ENCODE data around the gene URM1.
"Not testable (repeated sequence)": the region's sequence is repeated elsewhere in the genome, so short reads cannot be mapped to it uniquely, and the experiment has no call there.

Gene URM1

DNA sequence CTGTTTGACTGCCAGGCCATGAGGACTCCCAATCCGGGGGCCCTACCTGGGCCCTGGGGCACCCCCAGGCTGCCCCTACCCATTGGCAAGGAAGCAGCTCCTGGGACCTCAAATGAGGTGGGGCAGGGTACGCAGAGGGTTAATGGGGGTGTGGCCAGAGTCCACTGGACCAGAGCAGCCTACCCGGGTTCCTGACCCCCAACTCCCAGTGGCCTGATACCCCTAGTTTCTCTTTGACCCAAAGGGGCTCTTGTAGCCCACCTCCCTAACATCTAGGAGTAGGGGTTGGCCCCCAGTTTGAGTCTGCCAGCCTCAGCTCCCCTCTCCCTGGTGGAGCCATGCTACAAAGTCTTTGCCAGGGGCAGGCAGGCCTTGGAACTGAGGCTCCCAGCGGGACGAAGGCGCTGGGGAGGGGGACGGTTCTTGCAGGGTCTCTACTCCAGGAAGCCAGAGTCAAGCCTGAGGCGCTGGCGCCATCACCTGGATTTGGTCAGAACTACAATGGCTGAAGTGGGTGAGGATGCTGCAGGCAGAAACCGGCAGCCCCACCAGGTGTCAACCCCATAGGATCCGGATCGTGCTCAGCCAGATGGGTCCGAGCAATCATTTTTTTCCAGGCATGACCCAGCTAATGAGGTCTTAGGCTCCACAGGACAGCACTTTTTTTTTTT, 41.1 kb downstream of the URM1 start:
- DNase-seq, result peak; percentile 7

DNA sequence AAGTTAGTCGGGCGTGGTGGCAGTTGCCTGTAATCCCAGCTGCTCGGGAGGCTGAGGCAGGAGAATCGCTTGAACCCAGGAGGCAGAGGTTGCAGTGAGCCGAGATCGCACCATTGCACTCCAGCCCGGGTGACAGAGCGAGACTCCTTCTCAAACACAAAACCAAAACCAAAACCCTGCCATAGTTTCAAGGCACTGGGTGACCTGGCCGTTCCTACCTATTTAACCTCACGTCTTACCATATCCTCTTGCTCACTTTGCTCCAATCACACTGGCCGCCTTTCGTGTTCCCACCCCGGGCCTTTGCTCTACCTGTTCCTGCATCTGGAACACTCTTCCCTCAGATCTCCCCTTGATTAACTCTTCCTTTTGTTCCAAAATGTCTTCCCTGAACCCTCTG, 42.6 kb downstream of the URM1 start:
- not testable (repeated sequence) for DNase-seq

DNA sequence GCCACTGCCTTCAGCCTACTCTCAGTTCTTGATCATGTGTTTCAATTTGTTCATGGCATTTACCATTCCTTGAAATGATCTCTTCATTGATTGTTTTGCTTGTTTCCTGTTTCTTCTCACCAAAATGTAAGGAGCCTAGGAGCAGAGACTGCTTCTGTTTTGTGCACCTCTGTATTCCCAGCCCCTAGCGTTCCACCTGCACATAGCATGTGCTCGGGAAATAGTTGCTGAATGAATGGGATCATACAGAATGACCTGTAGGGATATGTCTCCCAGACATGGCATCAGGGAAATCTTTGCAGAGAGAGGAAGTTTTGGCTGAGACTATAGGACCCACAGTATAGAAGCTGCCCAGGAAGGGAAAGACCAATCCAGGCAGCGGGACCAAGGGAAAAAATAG, 43.3 kb downstream of the URM1 start:
- no peak for DNase-seq

DNA sequence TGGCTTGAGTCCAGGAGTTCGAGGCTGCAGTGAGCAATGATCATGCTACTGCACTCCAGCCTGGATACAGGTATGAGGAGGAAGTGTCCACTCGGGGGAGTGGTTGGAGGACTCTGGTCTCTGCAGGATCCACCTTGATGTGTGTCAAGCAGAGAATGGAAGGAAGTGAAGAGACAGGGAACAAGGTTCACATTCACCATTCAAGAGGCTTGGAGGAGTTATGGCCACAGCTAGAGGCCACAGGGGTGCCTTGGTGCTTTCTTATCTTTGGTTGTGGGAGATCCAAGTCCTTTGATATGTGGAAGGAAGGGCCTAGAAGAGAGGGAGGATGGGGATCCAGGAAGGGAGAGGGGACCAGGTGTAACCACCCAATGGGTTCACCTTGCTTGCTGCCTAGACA, 44.1 kb downstream of the URM1 start:
- no peak for DNase-seq

DNA sequence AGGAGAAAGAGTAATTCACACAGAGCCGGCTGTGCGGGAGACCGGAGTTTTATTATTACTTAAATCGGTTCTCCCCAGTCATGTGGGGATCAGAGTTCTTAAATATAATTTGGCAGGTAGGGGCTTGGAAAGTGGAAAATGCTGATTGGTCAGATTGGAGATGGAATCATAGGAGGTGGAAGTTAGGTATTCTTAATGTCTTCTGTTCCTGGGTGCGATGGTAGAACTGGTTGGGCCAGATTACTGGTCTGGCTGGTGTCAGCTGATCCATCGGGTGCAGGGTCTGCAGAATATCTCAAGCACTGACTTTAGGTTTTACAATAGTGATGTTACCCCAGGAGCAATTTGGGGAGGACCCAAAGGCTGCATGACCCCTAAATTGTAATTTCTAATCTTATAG, 44.8 kb downstream of the URM1 start:
- DNase-seq, result no peak

DNA sequence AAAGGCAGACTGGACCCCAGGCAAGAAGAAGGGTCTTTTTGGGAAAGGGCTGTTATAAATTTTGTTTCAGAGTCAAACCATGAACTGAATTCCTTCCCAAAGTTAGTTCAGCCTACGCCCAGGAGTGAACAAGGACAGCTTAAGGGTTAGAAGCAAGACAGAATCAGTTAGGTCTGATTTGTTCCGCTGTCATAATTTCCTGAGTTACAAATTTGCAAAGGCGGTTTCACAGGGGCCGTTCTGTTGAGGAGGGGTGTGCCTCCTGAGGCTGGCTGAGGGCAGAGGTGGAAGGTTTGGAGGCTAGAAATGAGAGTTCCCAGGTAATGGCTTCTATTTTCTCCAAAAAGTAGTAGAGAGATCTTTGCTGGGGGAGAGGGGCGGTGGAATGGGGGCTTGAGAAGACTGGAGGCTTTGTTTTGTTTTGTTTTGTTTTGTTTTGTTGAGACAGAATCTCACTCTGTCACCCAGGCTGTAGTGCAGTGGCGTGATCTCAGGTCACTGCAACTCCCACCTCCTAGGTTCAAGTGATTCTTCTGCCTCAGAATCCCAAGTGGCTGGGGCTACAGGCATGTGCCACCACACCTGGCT, 45.4 kb downstream of the URM1 start:
- no peak for DNase-seq

DNA sequence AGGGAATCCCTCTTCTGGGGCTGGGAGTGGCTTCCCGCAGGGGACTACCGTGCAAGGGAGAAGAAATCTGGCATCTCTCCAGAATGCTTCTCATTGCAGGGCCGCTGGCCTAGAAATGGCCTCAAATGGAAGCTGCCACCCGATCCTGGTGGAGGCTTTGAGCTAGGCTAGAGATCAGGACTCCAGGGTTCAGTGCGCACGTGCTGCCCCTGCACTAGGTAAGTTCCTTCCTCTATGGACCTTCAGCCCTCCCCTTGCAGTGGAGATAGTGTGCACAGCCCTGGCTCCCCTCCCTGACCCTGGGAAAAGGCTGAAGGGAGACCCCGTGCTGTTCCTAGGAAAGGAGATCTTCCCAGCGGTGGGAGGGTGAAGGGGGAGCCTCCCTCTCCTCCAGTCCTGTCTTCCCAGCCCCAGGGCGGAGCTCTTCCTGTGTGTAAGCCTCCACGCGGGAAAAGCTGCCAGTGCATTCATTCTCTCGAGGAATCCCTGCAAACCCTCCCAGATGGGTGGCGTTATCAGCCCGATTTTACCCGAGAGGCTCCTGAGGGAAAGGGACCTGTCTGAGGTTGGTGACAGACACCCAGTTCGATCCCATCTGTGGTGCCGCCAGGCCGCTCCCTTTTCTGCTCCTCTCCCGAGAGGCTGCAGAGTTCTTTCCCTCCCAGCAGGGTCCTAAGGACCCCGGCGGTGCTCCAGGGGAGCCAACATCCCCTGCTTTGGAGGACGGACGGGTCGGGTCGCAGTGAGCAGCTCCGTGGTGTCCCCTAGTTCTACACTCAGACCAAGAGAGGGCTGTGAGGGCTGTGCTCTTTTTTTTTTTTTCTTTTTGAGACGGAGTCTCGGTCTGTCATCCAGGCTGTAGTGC, 48.1 kb downstream of the URM1 start:
- no peak for DNase-seq

DNA sequence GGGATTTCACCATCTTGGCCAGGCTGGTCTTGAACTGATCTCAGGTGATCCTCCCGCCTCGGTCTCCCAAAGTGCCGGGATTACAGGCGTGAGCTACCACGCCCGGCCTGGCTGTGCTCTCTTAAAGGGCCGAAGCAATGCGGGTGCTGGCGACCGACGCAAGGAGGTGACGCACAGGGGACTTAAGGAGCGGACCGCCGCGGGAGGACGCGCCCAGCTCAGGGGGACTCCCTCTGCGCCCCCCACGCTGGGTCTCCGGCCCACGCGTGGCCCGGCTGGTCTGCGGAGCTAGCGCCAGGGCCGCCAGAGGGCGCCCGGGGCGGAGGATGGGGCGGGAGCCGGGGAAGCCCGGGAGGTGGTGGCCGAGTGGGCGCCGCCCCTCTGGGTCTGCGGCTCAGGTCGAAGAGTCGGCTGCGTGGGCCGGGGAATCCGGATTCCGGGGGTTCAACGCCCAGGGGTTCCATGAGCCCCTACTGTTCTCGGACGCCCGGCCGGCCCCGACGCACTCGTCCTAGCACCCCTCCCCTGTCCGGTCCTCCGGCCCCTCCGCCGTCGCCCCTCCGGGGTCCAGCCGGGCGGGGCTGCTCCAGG, 49.0 kb downstream of the URM1 start:
- no peak for DNase-seq

DNA sequence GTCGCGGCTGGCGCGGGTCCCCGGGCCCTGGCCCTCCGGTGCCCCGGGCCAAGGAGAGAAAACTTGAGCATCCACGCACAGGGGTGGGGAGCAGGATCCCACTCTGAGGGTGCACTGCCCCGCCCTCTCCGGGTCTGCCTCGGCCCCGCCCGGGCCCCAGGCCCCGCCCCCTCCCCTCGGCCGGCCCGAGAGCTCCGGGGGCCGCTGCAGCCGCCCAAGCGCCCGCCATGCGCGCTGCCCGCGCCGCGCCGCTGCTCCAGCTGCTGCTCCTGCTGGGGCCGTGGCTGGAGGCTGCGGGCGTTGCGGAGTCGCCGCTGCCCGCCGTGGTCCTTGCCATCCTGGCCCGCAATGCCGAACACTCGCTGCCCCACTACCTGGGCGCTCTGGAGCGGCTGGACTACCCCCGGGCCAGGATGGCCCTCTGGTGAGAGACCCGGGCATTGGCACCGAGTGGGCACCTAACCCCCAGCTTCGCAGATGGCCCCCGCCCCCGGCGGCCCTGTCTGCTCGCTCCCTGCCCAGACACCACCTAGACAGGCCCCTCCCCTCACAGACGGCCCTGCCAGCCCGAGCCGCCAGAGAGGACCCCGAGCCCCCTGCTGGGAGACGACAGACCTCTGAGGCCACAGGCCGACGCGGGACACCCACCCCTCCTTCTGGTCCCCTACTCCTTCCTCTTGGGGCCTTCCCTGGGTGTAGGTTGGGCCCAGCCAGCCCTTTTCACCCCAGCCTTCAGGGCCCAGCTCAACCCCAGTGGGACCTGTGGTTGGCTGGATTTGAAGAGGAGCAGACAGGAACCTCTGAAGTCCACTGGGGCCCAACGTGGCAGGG, 49.7 kb downstream of the URM1 start, which contains the start of gene CERCAM:
Gene CERCAM, plus strand, starts transcription at position 207 of the 831 bp plus-strand sequence. Its CDS starts 21 bp downstream, at position 228.
- no peak for DNase-seq

DNA sequence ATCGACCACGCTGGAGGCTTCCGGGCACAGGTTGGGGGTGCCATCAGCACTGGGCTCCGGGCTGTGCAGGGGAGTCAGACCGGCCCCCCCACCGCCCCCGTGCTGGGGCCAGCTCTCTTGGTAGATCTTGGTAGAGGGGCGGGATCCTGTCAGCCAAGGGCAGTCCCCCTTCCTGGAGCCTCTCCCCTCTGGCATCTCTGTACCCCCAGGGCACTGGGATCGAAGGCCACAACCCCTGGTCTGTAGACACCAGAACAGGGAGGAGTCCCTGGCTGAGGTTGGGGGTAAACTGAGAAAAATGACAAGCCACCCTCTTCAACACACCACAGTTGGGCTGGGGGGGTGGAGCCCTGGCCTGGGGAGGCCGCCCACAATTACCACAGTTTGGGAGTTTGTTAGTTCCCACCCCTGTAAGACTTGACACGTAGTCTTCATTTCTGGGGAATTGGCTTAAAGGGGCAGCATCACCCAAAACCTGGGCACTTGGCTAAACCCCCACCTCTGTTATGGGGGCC, 50.4 kb downstream of the URM1 start:
- DNase-seq, result no peak

DNA sequence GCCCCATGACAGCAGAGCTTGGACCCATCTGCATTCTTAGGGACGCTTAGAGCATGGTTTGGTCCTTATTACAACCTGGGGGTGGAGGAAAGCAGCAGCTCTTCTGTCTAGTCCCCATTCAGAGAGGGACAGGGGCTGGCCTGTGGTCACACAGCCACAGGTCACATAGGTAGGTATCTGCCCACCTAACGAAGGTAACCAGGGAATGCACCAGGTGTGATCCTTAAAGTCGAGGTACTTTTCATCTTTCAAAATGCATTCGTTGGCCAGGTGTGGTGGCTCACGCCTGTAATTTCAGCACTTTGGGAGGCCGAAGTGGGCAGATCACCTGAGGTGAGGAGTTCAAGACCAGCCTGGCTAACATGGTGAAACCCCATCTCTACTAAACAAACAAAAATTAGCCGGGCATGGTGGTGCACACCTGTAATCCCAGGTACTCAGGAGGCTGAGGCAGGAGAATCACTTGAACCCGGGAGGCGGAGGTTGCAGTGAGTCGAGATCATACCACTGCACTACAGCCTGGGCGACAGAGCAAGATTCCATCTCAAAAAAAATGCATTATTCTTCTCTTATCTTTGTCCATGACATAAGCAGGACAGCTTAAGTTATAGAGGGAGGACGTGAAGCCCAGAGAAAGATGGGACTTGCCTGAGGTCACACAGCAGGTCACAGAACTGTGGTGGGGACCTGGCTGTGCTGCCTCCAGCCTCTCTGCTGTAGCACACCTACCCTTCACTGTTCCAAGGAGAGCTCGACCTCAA, 51.0 kb downstream of the URM1 start:
- not testable (repeated sequence) for DNase-seq

DNA sequence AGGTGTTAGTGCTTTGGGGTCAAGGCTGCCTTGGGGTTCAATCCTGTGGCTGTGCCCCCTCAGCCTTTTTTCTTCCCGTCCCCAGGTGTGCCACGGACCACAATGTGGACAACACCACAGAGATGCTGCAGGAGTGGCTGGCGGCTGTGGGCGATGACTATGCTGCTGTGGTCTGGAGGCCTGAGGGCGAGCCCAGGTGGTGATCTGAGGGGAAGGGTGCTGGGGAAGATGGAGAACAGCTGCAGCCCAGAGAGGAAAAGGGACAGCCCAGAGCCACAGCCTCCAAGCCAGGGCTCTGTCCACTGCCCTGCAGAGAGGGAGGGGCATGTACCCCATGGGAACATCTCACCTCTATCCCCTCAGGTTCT, 51.6 kb downstream of the URM1 start:
- DNase-seq, result no peak

DNA sequence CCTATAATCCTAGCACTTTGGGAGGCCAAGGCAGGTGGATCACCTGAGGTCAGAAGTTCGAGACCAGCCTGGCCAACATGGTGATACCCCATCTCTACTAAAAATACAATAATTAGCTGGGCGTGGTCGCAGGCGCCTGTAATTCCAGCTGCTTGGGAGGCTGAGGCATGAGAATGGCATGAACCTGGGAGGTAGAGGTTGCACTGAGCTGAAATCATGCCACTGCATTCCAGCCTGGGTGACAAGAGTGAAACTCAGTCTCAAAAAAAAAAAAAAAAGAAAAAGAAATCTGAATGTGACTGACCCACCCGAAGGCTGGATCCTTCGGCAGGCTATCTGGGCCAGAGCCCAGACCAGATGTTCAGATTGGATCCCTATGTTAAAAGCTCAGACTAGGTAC, 52.2 kb downstream of the URM1 start:
- not testable (repeated sequence) for DNase-seq

DNA sequence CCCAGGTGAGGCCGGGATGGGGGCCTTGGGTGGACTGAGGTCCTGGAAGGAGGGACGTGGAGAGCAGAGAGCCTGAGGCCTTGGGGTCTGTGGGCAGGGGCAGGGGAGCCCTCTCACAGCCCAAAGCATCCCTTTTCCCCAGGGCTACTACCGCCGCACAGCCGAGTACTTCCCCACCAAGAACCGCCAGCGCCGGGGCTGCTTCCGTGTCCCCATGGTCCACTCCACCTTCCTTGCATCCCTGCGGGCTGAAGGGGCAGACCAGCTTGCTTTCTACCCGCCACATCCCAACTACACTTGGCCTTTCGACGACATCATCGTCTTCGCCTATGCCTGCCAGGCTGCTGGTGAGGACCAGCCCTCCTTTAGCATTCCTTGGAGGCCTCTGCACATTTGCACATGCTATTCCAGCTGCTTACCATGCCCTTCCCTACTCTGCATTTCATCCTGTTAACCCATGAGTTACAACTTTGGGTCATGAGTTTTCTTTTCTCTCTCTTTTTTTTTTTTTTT, 53.1 kb downstream of the URM1 start:
- DNase-seq, result no peak

DNA sequence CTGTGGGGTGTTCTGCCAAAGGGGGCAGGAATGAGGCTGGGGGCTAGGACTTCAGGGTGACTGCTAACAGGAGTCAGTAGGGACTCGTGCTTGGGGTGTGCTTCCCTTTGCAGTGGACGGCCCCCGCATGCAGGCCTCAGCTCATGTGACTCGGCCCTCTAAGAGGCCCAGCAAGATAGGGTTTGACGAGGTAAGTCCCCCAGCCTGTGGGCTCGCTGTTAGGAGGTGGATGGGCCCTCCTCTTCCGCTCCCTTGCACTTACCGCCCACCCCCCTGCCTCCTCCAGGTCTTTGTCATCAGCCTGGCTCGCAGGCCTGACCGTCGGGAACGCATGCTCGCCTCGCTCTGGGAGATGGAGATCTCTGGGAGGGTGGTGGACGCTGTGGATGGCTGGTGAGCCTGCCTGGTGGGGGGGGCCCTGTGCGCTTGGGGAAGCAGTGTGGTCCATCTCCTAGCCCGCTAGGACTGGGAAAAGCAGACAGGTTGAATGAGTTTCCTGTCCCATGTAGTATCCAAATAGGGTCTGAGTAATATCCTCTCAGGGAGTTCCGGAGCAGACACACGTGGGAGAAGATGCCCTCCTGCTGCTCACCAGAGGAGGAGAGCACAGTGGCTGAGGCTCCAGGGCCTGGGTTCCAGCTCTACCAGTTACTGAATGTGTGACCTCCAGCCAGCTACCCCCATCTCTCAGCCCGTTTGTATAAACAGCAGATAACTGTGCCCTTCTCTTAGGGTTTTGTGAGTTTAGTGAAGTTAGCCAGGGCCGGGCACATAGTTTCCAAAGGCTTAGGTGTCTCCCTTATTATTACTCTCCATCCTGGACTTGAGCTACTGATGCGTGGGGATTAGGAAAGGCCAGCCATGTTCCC, 57.7 kb downstream of the URM1 start:
- DNase-seq, result no peak

DNA sequence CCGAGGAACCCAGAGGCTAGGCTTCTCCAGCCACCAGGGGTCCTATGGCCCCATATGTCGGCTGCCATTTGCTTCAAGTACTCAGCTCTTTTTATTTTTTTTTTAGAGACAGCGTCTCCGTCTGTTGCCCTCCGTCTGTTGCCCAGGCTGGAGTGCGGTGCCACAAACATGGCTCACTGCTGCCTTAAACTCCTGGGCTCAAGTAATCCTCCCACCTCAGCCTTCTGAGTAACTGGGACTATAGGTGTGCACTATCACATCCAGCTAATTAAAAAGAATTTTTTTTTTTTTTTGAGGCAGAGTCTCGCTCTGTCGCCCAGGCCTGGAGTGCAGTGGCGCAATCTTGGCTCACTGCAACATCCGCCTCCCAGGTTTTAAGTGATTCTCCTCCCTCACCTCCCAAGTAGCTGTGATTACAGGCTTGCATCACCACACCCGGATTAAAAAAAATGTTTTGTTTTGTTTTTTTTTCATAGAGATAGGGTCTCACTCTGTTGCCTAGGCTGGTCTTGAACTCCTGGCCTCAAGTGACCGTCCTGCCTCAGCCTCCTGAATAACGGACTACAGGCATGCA, 58.4 kb downstream of the URM1 start:
- DNase-seq, result no peak

DNA sequence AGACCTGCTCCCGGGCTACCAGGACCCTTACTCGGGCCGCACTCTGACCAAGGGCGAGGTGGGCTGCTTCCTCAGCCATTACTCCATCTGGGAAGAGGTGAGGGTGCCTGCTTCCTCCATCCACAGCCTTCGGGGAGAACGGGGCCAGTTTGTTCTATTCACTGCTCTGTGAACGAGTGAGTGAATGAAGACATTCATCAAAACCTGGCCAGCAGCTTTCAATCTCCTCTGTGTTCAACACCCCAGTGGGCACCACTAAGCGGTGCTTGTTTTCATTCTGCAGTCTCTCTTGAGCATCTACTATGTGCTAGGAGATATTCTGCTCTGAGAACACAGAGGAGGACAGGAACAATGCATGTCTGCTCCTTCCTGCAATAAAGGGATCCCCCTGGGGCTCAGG, 60.0 kb downstream of the URM1 start:
- DNase-seq, result no peak

DNA sequence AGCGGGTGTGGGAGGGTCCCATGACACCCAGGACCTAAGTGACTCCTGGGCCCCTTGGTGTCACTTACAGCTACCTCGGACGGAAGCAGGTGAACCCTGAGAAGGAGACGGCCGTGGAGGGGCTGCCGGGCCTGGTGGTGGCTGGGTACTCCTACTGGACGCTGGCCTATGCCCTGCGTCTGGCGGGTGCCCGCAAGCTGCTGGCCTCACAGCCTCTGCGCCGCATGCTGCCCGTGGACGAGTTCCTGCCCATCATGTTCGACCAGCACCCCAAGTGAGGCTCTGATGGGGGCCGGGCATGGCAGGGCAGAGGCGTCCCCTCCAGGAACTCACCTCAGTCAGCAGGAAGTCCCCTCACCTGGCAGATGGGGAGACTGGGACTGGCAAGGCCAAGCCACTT, 63.2 kb downstream of the URM1 start:
- DNase-seq, result no peak

DNA sequence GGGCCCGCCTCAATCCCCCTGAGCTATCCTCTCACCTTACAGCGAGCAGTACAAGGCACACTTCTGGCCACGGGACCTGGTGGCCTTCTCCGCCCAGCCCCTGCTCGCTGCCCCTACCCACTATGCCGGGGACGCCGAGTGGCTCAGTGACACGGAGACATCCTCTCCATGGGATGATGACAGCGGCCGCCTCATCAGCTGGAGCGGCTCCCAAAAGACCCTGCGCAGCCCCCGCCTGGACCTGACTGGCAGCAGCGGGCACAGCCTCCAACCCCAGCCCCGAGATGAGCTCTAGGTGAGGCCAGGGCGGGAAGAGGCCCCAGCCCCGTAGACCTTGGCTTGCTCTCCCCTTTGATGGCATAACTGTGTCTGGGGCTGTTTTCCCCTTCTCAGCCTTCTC, 64.4 kb downstream of the URM1 start:
- DNase-seq, result no peak
